Trophoblast cell (in vitro differentiated cells and primary cell): ENCODE results near the gene ERH.

Source experiments
- DNase-seq, 2 donors: peaks; one replicate each; pipeline ENCODE4 v3.0.0-alpha.2; 2016
- H2AFZ ChIP-seq: 2 replicates; pipeline ENCODE4 v1.6.1; 2013; ENCODE audit warnings: low read length, moderate library complexity, mild to moderate bottlenecking; ENCODE audit not compliant: insufficient read depth, poor library complexity
- H2AK5ac ChIP-seq: 2 replicates; pipeline ENCODE4 v1.6.1; 2013; ENCODE audit warnings: mild to moderate bottlenecking, low read length
- H2BK120ac ChIP-seq: 2 replicates; pipeline ENCODE4 v1.6.1; 2013; ENCODE audit warnings: low read length, mild to moderate bottlenecking, moderate library complexity; ENCODE audit not compliant: insufficient read depth, poor library complexity
- H2BK12ac ChIP-seq: 2 replicates; pipeline ENCODE4 v1.6.1; 2013; ENCODE audit warnings: mild to moderate bottlenecking, low read length, moderate library complexity
- H2BK5ac ChIP-seq: 2 replicates; pipeline ENCODE4 v1.6.1; 2013; ENCODE audit warnings: low read length, low read depth, moderate library complexity, mild to moderate bottlenecking; ENCODE audit not compliant: poor library complexity
- H3K14ac ChIP-seq: 2 replicates; pipeline ENCODE4 v1.6.1; 2013; ENCODE audit warnings: mild to moderate bottlenecking, low read length
- H3K18ac ChIP-seq: 2 replicates; pipeline ENCODE4 v1.6.1; 2013; ENCODE audit warnings: mild to moderate bottlenecking, low read length
- H3K23ac ChIP-seq: 2 replicates; pipeline ENCODE4 v1.6.1; 2013; ENCODE audit warnings: low read length
- H3K27ac ChIP-seq: 2 replicates; pipeline ENCODE4 v1.5.1; 2013; ENCODE audit warnings: low read depth, mild to moderate bottlenecking, inconsistent platforms, low read length, moderate library complexity
- H3K27me3 ChIP-seq: 2 replicates; pipeline ENCODE4 v1.6.1; 2013; ENCODE audit warnings: inconsistent platforms, mild to moderate bottlenecking, low read length, moderate library complexity; ENCODE audit not compliant: insufficient read depth
- H3K36me3 ChIP-seq, 2 experiments: 1 replicate in 1 of 2; 2 replicates in 1 of 2; pipeline ENCODE4 v1.6.1; 2013; ENCODE audit warnings: low read length in 2 of 2, mild to moderate bottlenecking in 2 of 2, moderate library complexity in 1 of 2; ENCODE audit not compliant: insufficient read depth in 2 of 2, control insufficient read depth in 1 of 2
- H3K4ac ChIP-seq: 2 replicates; pipeline ENCODE4 v1.6.1; 2013; ENCODE audit warnings: low read depth, mild to moderate bottlenecking, low read length, moderate library complexity
- H3K4me1 ChIP-seq, 2 experiments: 1 replicate in 1 of 2; 2 replicates in 1 of 2; pipeline ENCODE4 v1.6.1; 2013; ENCODE audit warnings: low read length in 2 of 2, mild to moderate bottlenecking in 2 of 2, moderate library complexity in 1 of 2; ENCODE audit not compliant: insufficient read depth in 2 of 2, control insufficient read depth in 1 of 2
- H3K4me2 ChIP-seq: 2 replicates; pipeline ENCODE4 v1.6.1; 2013; ENCODE audit warnings: inconsistent platforms, mild to moderate bottlenecking, low read length, moderate library complexity
- H3K4me3 ChIP-seq: 2 replicates; pipeline ENCODE4 v1.5.1; 2013; ENCODE audit warnings: mild to moderate bottlenecking, low read depth, low read length, inconsistent platforms
- H3K79me1 ChIP-seq: one replicate; pipeline ENCODE4 v1.6.1; 2013; ENCODE audit warnings: low read length
- H3K79me2 ChIP-seq: 2 replicates; pipeline ENCODE4 v1.6.1; 2013; ENCODE audit warnings: low read length, mild to moderate bottlenecking; ENCODE audit not compliant: control insufficient read depth, insufficient read depth, poor library complexity
- H3K9ac ChIP-seq: 2 replicates; pipeline ENCODE4 v1.6.1; 2013; ENCODE audit warnings: mild to moderate bottlenecking, low read length
- H3K9me3 ChIP-seq: 2 replicates; pipeline ENCODE4 v1.6.1; 2013; ENCODE audit warnings: low read depth, mild to moderate bottlenecking, control low read depth, inconsistent platforms, low read length; ENCODE audit not compliant: insufficient read depth
- H4K12ac ChIP-seq: 2 replicates; pipeline ENCODE4 v1.6.1; 2013; ENCODE audit warnings: low read depth, mild to moderate bottlenecking, low read length, moderate library complexity
- H4K8ac ChIP-seq: 2 replicates; pipeline ENCODE4 v1.6.1; 2013; ENCODE audit warnings: low read depth, mild to moderate bottlenecking, low read length, moderate library complexity
- H4K91ac ChIP-seq: one replicate; pipeline ENCODE4 v1.6.1; 2013; ENCODE audit warnings: low read depth, mild to moderate bottlenecking, low read length, moderate library complexity
- WGBS: extraction: QIAGEN DNeasy Blood & Tissue Kit; methylation state at CpG from one replicate; pipeline ENCODE4 v1.1.7; 2013; ENCODE audit warnings: missing lambda C conversion rate; ENCODE audit not compliant: insufficient read length, insufficient coverage; ENCODE audit errors: extremely low coverage; 5-methylcytosine and 5-hydroxymethylcytosine counted together

ERH gene

GRCh38 chr14:69339426-69339825 lies 58.7 kb downstream of the ERH start:
- H3K23ac ChIP-seq = no peak overlapping the region
- H4K8ac ChIP-seq = no peak overlapping the region
- no peak overlapping the region for H3K14ac ChIP-seq
- no peak overlapping the region for H2AK5ac ChIP-seq
- no peak overlapping the region for H3K18ac ChIP-seq
- no peak overlapping the region for H3K9ac ChIP-seq
- no CpG with 5 or more reads among the region's 13 CpGs for WGBS
- peaks cover 17 to 20% of the 10 kb centered on the region in 2 experiments for H3K4me1 ChIP-seq
- no peaks in the 10 kb centered on the region for H3K79me2 ChIP-seq
- no peak overlapping the region for H2AFZ ChIP-seq
- no peak overlapping the region for H4K91ac ChIP-seq
- H3K4me3 ChIP-seq = no peak overlapping the region
- DNase-seq = no peak
- H3K79me1 ChIP-seq = peaks cover 2% of the 10 kb centered on the region
- H3K4me2 ChIP-seq = no peak overlapping the region
- H2BK12ac ChIP-seq = no peak overlapping the region
- no peak overlapping the region for H2BK120ac ChIP-seq
- no peak overlapping the region for H4K12ac ChIP-seq
- H3K4ac ChIP-seq = no peak overlapping the region
- H3K27ac ChIP-seq = no peak overlapping the region
- H3K36me3 ChIP-seq = no peaks in the 10 kb centered on the region
- no peak overlapping the region for H2BK5ac ChIP-seq
- H3K9me3 ChIP-seq = no peaks in the 10 kb centered on the region
- no peaks in the 10 kb centered on the region for H3K27me3 ChIP-seq

DNA sequence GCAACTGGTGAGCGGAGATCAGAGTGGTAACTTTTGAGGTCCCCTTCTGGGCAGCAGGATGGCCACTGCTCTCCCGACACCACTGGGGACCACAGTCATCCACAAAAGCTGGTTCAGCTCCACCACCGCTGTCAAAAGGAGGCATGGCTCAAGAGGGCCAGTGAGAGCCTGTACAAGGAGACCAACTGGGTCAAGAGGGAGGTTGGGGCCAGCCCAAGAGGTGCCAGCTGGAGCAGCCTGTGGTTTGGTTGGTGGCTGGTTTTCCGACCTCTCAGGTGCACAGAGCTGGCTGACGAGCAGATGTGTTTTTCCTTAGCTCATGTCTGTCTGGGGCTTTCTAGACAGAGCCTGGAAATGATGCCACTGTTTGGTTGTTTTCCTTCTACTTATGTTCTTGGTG lies 60.1 kb downstream of the ERH start:
- H3K23ac ChIP-seq = no peak overlapping the region
- H4K8ac ChIP-seq = no peak overlapping the region
- H3K79me2 ChIP-seq = no peaks in the 10 kb centered on the region
- WGBS = no CpG with 5 or more reads among the region's 5 CpGs
- H3K4ac ChIP-seq = no peak overlapping the region
- H3K4me3 ChIP-seq = no peak overlapping the region
- no peak overlapping the region for H4K91ac ChIP-seq
- peaks cover 2% of the 10 kb centered on the region for H3K79me1 ChIP-seq
- H2AFZ ChIP-seq = no peak overlapping the region
- no peaks in the 10 kb centered on the region for H3K9me3 ChIP-seq
- no peak overlapping the region for H2BK12ac ChIP-seq
- no peak overlapping the region for H3K4me2 ChIP-seq
- H3K14ac ChIP-seq = no peak overlapping the region
- no peak overlapping the region for H4K12ac ChIP-seq
- H3K4me1 ChIP-seq = peaks cover 21 to 24% of the 10 kb centered on the region in 2 experiments
- DNase-seq = no peak
- no peak overlapping the region for H2BK120ac ChIP-seq
- no peak overlapping the region for H2AK5ac ChIP-seq
- no peak overlapping the region for H3K27ac ChIP-seq
- no peak overlapping the region for H2BK5ac ChIP-seq
- H3K18ac ChIP-seq = no peak overlapping the region
- no peak overlapping the region for H3K9ac ChIP-seq
- H3K27me3 ChIP-seq = no peaks in the 10 kb centered on the region
- H3K36me3 ChIP-seq = no peaks in the 10 kb centered on the region

- Histone ChIP-seq H2AK5ac (no peak overlapping the region), H3K27me3 (no peaks in the 10 kb centered on the region), H3K79me2 (no peaks in the 10 kb centered on the region), H2AFZ (no peak overlapping the region), H3K4ac (no peak overlapping the region), H3K9me3 (no peaks in the 10 kb centered on the region), H4K12ac (no peak overlapping the region), H2BK5ac (no peak overlapping the region), H4K8ac (no peak overlapping the region), H3K27ac (peak overlapping the region; percentile 64), H3K14ac (no peak overlapping the region), H3K4me3 (no peak overlapping the region), H3K4me2 (no peak overlapping the region), H2BK120ac (no peak overlapping the region), H3K23ac (no peak overlapping the region), H3K18ac (peak overlapping the region; percentile 31), H3K9ac (no peak overlapping the region), H2BK12ac (no peak overlapping the region), H4K91ac (no peak overlapping the region), H3K4me1 (peaks cover 17 to 20% of the 10 kb centered on the region in 2 experiments), H3K36me3 (no peaks in the 10 kb centered on the region), H3K79me1 (peaks cover 2% of the 10 kb centered on the region)
- whole genome bisulfite sequencing = no CpG with 5 or more reads among the region's 6 CpGs
- peak in 1 of 2 donors; percentile 6 for DNase-seq
Measured at GRCh38 chr14:69335371-69335771, 62.7 kb downstream of the ERH start.

DNA sequence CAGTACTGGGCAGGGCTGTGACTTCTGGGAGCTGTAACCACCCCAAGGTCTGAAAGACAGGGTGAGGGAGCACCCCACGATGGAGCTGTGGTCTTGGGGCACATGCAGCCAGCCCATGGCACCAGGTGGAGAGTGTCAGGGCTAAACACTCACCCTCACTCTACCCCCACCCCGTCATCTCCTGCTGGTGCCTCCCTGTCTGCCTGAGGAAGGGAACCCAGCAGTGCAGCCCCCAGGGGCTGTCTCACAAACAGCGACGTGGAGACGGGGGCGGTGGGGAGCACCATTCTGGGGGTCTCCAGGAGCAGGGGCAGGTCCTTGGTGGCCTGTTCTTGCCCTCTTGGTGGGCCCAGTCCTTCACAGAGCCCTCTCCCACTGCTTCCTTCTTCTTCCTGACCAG lies 63.5 kb downstream of the ERH start:
- no peak overlapping the region for H4K91ac ChIP-seq
- H4K12ac ChIP-seq = no peak overlapping the region
- H3K4me3 ChIP-seq = no peak overlapping the region
- H3K23ac ChIP-seq = no peak overlapping the region
- no peak overlapping the region for H2BK120ac ChIP-seq
- no peaks in the 10 kb centered on the region for H3K27me3 ChIP-seq
- no peak overlapping the region for H4K8ac ChIP-seq
- peak overlapping the region; percentile 10 for H2BK12ac ChIP-seq
- H3K36me3 ChIP-seq = no peaks in the 10 kb centered on the region
- H3K18ac ChIP-seq = no peak overlapping the region
- H3K9ac ChIP-seq = no peak overlapping the region
- peaks cover 2% of the 10 kb centered on the region for H3K79me1 ChIP-seq
- H3K4me1 ChIP-seq = peaks cover 17 to 20% of the 10 kb centered on the region in 2 experiments
- H2BK5ac ChIP-seq = no peak overlapping the region
- DNase-seq = no peak
- H3K9me3 ChIP-seq = no peaks in the 10 kb centered on the region
- H3K27ac ChIP-seq = no peak overlapping the region
- H3K4ac ChIP-seq = no peak overlapping the region
- no peaks in the 10 kb centered on the region for H3K79me2 ChIP-seq
- WGBS = no CpG with 5 or more reads among the region's 6 CpGs
- H2AK5ac ChIP-seq = no peak overlapping the region
- H2AFZ ChIP-seq = no peak overlapping the region
- no peak overlapping the region for H3K4me2 ChIP-seq
- no peak overlapping the region for H3K14ac ChIP-seq
